Skeletal muscle tissue (tissue), 4 donors: ENCODE measurements around the gene PLBD2. TPM values are rescaled to one million over a fixed set of nuclear protein-coding genes. Genes with fewer than 3 reads are reported as not detected.
"Not testable (repeated sequence)": the region's sequence is repeated elsewhere in the genome, so short reads cannot be mapped to it uniquely, and the experiment has no call there.

Experiments used
- H3K27ac ChIP-seq: one replicate; pipeline ENCODE4 v1.7.0; 2013; ENCODE audit warnings: mild to moderate bottlenecking, low read depth, low read length, inconsistent platforms
- H3K27me3 ChIP-seq, 3 donors: one replicate each; pipeline ENCODE4 v1.7.0; 2013; ENCODE audit warnings: low read length in 3 of 3; ENCODE audit not compliant: control insufficient read depth in 3 of 3, insufficient read depth in 3 of 3
- H3K36me3 ChIP-seq, 3 donors: one replicate each; pipeline ENCODE4 v1.7.0; 2013; ENCODE audit warnings: low read length in 3 of 3; ENCODE audit not compliant: control insufficient read depth in 3 of 3, insufficient read depth in 3 of 3
- H3K4me1 ChIP-seq, 3 donors: one replicate each; pipeline ENCODE4 v1.7.0; 2013; ENCODE audit warnings: low read length in 3 of 3, mild to moderate bottlenecking in 3 of 3; ENCODE audit not compliant: control insufficient read depth in 3 of 3, insufficient read depth in 3 of 3
- H3K4me3 ChIP-seq, 3 donors: one replicate each; pipeline ENCODE4 v1.7.0; 2013; ENCODE audit warnings: low read length in 3 of 3
- H3K9ac ChIP-seq, 3 donors: one replicate each; pipeline ENCODE4 v1.7.0; 2013; ENCODE audit warnings: low read length in 3 of 3, mild to moderate bottlenecking in 3 of 3, moderate library complexity in 2 of 3, low read depth in 1 of 3
- H3K9me3 ChIP-seq, 3 donors: one replicate each; pipeline ENCODE4 v1.7.0; 2013; ENCODE audit warnings: low read length in 3 of 3; ENCODE audit not compliant: control insufficient read depth in 3 of 3
- total RNA-seq: library from RNA; depleted of rRNA; stranded (reverse); fragments of >200 nt; gene quantifications from one replicate; pipeline ENCODE4 v1.2.3, GENCODE V29; 2014
- donor health status: Osteomylitis.

PLBD2 gene
- total RNA-seq, 1 donor from 2014 or later: 4.2 TPM

GRCh38 chr12:113348849-113349536 is 9.4 kb upstream of the PLBD2 start:
- no peak overlapping the region for H3K4me3 ChIP-seq
- no peak overlapping the region for H3K27ac ChIP-seq
- no peaks in the 10 kb centered on the region for H3K4me1 ChIP-seq

GRCh38 chr12:113351089-113351488 is 7.3 kb upstream of the PLBD2 start:
- Histone ChIP-seq H3K27me3 (no peaks in the 10 kb centered on the region), H3K9me3 (no peaks in the 10 kb centered on the region), H3K9ac (no peak overlapping the region), H3K4me3 (no peak overlapping the region), H3K36me3 (no peaks in the 10 kb centered on the region), H3K4me1 (no peaks in the 10 kb centered on the region), H3K27ac (no peak overlapping the region)

More at GRCh38 chr12:113348849-113349536, 9.4 kb upstream of the PLBD2 start:
- Histone ChIP-seq H3K27me3 (no peaks in the 10 kb centered on the region), H3K9me3 (no peaks in the 10 kb centered on the region), H3K36me3 (no peaks in the 10 kb centered on the region), H3K9ac (no peak overlapping the region)

GRCh38 chr12:113354192-113354591 is 4.2 kb upstream of the PLBD2 start:
- not testable (repeated sequence) for H3K36me3 ChIP-seq, H3K9ac ChIP-seq, H3K4me1 ChIP-seq, H3K27me3 ChIP-seq, H3K4me3 ChIP-seq, H3K27ac ChIP-seq, H3K9me3 ChIP-seq

GRCh38 chr12:113359133-113359938 is 949 bp downstream of the PLBD2 start:
- peak overlapping the region; percentile 82 to 92 (median 90) for H3K9ac ChIP-seq
- peaks cover 14 to 23% (median 16%) of the 10 kb centered on the region in 3 donors for H3K4me1 ChIP-seq
- H3K27ac ChIP-seq: peak overlapping the region; percentile 85
- no peaks in the 10 kb centered on the region for H3K36me3 ChIP-seq
- no peaks in the 10 kb centered on the region for H3K9me3 ChIP-seq
- H3K27me3 ChIP-seq: no peaks in the 10 kb centered on the region
- peak overlapping the region; percentile 84 to 89 (median 85) for H3K4me3 ChIP-seq

- peak overlapping the region; percentile 85 for H3K27ac ChIP-seq
- H3K9me3 ChIP-seq: no peaks in the 10 kb centered on the region
- H3K9ac ChIP-seq: peak overlapping the region in 2 of 3 donors; percentile 90 to 92
- H3K36me3 ChIP-seq: no peaks in the 10 kb centered on the region
- peak overlapping the region in 1 of 3 donors; percentile 85 for H3K4me3 ChIP-seq
- H3K4me1 ChIP-seq: peaks cover 14 to 23% (median 16%) of the 10 kb centered on the region in 3 donors
- H3K27me3 ChIP-seq: no peaks in the 10 kb centered on the region
Observed at GRCh38 chr12:113359939-113360748, 1.8 kb downstream of the PLBD2 start.

GRCh38 chr12:113361574-113362370 is 3.4 kb downstream of the PLBD2 start:
- Histone ChIP-seq H3K27ac (no peak overlapping the region), H3K9ac (no peak overlapping the region), H3K27me3 (no peaks in the 10 kb centered on the region), H3K4me3 (no peak overlapping the region), H3K9me3 (no peaks in the 10 kb centered on the region), H3K4me1 (peaks cover 22 to 35% (median 27%) of the 10 kb centered on the region in 3 donors), H3K36me3 (no peaks in the 10 kb centered on the region)

GRCh38 chr12:113364698-113365097 is 6.3 kb downstream of the PLBD2 start:
- Histone ChIP-seq H3K27ac (no peak overlapping the region), H3K9me3 (no peaks in the 10 kb centered on the region), H3K36me3 (peaks cover 0 to 4% (median 0%) of the 10 kb centered on the region in 3 donors), H3K4me3 (no peak overlapping the region), H3K4me1 (peaks cover 18 to 38% (median 29%) of the 10 kb centered on the region in 3 donors), H3K9ac (no peak overlapping the region), H3K27me3 (no peaks in the 10 kb centered on the region)

GRCh38 chr12:113365639-113366395 is 7.4 kb downstream of the PLBD2 start:
- Histone ChIP-seq H3K4me1 (peaks cover 14 to 32% (median 24%) of the 10 kb centered on the region in 3 donors), H3K27me3 (no peaks in the 10 kb centered on the region), H3K4me3 (no peak overlapping the region), H3K27ac (peak overlapping the region; percentile 75), H3K9ac (peak overlapping the region in 1 of 3 donors; percentile 64), H3K36me3 (peaks cover 0 to 5% (median 3%) of the 10 kb centered on the region in 3 donors), H3K9me3 (no peaks in the 10 kb centered on the region)

- H3K27me3 ChIP-seq: no peaks in the 10 kb centered on the region
- H3K36me3 ChIP-seq: peaks cover 6 to 15% (median 11%) of the 10 kb centered on the region in 3 donors
- H3K4me1 ChIP-seq: peaks cover 14 to 28% (median 24%) of the 10 kb centered on the region in 3 donors
- no peaks in the 10 kb centered on the region for H3K9me3 ChIP-seq
- no peak overlapping the region for H3K4me3 ChIP-seq
- no peak overlapping the region for H3K9ac ChIP-seq
- H3K27ac ChIP-seq: peak overlapping the region; percentile 75
Observed at GRCh38 chr12:113366827-113367226, 8.4 kb downstream of the PLBD2 start.
